CD4-positive, alpha-beta T cell treated with Interferon gamma for 1 hour (primary cell): Measurements from ENCODE around the gene FYB2.

Experiments
- DNase-seq: peaks from one replicate; pipeline ENCODE4 v3.0.0-alpha.2; 2020

FYB2 gene

GRCh38 chr1:56819387-56819899, at the start of gene FYB2:
Gene FYB2 (minus strand): TSS chr1:56819404. CDS start chr1:56819290, 114 bp downstream.
- no peak for DNase-seq

DNA sequence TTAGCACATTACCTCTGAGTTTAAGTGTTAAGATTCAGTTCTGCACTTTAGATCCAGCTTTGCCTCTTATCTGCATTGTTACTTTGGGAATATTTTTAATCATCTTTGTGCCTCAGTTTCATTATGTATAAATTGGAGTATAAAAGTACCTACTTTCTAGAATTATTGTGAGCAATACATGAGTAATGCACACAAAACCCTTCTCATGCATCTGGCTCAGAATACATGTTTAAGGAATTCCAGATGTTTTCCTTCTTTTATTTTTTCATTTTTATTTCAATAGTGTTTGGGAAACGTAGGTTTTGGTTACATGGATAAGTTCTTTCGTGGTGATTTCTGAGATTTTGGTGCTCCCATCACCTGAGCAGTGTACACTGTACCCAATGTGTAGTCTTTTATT, 49.6 kb upstream of the FYB2 start:
- no peak for DNase-seq

- DNase-seq: no peak
Measured at GRCh38 chr1:56867491-56867890, 48.3 kb upstream of the FYB2 start.

GRCh38 chr1:56866656-56867055, 47.5 kb upstream of the FYB2 start:
- DNase-seq: no peak

GRCh38 chr1:56864430-56864829, 45.2 kb upstream of the FYB2 start:
- no peak for DNase-seq

- DNase-seq: no peak
Measured at GRCh38 chr1:56863265-56863992, 44.2 kb upstream of the FYB2 start.

DNA sequence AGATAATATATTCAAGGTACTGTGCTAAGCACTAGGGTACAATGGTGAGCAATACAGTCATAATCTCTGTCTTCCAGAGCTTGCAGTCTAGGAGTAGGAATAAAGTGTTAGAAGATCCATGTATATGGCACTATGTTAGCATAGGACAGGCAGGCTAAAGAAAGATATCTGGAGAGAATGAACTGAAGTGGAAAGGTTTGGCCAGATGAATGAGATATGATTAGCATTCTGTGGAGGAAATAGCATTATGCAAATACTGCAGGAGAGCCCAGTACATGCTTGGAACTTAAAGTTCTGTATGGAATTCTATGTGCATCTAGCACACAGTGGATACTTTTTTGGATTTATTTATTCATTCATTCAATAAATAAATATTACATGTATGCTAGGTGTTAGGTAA, 40.1 kb upstream of the FYB2 start:
- DNase-seq: no peak

GRCh38 chr1:56856186-56856585, 37.0 kb upstream of the FYB2 start:
- no peak for DNase-seq

DNA sequence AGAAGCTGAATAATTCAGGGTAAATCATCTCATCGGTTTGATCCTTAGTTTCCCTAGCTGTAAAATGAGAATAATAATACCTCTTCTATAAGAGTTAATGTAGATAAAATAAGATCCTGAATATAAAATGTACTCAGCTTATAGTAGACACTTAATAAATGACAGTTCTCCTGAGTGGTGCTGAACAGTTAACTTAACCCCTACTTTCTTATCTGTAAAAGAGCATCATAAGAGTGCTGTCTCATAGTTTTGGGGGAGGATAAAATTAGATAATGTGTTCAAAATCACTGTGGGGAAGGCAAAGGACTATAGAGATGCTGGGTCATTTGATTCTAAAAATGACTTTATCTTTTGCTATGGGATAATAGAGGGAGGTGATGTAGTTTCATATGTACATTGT, 36.0 kb upstream of the FYB2 start:
- no peak for DNase-seq

- no peak for DNase-seq
Measured at GRCh38 chr1:56854521-56855099, 35.4 kb upstream of the FYB2 start, which contains the start of gene C8A. Gene C8A (plus strand): TSS chr1:56854797. CDS start chr1:56854902, 105 bp downstream.

DNA sequence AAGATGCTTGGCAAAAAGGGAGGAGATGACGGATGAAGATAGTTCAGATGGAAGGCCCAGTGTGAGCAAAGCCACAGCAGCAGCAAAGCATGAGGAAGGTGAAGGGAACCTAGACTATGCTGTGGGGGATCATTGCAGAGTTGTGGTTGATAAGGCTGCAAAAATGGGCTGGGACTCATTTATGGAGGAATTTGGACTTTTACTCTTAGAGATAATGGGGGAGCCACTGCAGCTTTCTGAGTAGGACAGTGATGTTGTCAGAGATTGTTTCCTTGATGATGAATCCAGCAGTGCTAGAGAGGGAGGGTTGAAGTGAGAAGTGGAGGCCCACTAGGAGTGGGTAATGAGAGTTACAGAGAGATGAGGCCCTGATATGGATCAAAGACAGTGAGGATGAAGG, 33.3 kb upstream of the FYB2 start:
- no peak for DNase-seq

DNA sequence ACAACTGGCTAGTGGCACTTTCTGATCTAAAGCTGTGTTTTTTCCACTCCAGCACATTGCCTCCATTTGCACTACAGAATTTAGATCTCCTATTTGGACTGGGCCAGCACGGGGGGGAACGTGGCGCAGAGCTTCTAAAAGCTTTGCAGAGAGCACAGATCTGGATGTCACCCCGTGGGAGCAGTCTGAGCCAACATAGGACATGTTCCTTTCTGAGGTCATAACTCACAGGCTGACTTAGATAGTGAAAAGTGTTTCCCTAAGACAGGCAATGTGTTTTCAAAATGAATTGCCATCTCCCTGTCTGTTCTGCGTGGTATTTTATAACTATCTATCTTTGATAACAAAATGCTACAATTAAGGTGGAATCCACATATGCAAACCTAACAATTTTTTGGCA, 31.7 kb upstream of the FYB2 start:
- DNase-seq: no peak

DNA sequence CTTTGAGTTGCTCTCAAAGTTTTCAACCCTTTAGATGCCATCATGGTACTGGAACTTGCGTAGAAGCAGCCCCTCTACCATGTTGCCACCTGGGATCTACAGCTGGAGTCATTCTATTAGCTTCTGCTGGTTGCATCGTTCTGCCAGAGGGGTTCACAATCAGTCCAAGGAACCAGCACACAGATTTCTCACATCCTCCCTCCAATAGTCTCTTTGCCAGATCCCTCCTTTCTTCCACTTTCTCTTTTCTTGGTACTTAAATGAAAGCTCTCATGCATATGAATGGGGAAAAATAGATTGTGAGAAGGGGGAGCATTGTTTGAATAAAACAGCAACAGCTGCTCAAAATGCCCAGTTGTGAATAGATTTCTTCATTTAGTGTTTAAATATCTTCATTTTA, 31.2 kb upstream of the FYB2 start:
- DNase-seq: no peak

DNA sequence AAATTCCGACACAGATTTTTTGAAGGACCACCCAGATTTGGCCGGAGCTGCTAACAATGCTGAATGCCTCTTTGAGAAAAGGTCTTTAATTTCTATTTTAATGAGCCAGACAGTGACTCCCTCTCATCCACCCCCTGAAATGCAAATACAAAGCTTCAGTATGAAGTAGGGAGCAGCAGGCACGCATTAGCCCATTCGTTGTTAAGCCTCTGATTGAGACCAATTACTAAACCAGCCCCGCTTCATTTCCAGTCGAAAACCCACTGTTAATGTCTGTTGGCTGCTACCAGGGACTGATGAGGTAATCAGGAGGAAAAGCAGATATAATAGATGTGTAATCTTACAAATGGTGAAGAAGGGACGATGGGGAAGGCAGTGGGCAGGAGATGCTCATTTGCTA, 30.5 kb upstream of the FYB2 start:
- no peak for DNase-seq

DNA sequence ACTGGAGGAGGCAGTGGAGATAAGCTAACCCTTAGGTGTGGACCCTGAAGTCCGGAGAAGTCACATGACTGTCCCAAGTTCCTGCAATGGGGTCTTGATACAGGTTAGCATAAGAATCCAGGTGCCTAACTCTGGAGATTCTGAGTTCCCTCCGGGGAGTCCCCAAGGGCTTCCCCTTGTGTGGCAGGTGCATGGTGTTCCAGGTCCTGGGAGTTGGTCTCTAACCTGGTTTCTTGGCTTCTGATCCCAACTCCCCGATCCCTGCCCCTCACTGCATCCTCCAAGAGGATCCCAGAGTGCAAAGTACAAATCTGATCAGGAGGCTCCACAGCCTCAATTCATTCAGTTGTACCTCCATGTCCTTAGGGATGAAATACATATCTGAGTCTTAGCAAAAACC, 26.1 kb upstream of the FYB2 start:
- DNase-seq: no peak

GRCh38 chr1:56844545-56845136, 25.4 kb upstream of the FYB2 start:
- DNase-seq: no peak

GRCh38 chr1:56843544-56843943, 24.3 kb upstream of the FYB2 start:
- no peak for DNase-seq

DNA sequence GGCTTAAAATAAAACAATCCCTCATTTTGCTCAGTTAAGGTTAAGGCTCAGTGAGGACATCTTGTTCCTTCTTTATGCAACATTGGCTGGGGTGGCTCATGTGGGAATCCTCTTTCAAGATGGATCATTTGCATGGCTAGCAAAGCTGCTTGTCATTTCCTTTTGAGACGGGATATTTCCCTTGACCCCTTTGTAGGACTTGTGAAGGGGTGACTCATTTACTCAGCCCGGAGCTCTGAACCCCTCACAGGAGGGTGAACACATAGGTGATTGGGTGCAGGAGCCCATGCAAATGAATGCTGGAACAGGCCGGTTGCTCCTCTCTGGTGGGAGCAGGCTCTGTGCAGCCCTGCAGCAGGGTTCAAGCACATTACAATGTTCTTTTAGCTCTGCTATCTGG, 19.6 kb upstream of the FYB2 start:
- no peak for DNase-seq

DNA sequence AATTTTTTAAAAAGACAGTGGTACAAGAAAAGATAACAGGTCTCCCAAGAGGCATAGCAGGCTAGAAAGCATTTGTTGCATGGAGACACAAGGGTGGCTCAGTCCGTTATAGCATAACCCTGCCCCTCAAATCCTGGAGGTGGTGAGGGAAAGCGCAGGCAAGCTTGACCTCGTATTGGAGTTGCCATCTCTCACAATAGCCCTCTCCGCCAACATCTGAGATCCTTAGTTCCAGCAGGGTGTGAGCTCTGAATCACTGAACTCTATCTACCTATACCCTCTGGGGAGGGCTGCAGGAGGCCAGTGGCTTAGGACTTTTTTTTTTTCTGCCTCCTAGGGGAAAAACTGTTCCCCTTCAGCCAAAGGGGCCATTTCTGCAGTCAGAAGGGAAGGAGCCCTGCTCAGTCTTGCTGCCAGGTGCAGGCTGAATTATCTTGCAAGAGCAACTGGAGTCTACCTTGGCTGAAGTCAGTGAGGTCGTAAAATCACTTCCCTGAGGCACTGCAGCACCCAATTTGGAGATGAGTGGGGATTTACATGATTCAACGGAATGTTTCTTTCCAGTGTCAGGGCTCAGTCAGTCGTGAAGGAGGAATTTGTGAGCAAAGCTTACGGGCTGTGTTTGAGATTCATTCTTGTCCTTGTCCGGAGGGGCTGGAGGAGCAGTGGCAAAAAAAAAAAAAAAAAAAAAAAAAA, 18.2 kb upstream of the FYB2 start:
- no peak for DNase-seq

GRCh38 chr1:56836359-56836758, 17.2 kb upstream of the FYB2 start:
- no peak for DNase-seq

DNA sequence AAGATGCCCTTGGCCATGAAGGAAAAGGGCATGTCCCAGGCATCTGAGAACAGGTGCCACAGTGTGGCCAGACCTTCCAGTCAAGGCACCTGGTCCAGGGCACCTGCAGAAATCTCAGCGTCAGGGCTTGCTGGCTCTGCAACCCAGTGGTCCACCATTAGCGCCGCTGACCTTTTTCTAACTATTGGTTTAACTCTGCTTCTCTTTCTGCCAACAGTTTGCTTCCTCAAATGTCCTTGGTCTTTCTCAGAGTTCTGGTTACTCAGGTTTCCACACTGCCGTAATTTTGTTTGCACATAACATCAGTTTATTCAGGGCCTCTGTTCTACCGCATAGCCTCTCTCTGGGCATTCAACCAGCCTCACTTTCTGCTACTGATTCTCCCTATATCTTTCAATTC, 16.5 kb upstream of the FYB2 start:
- DNase-seq: no peak

DNA sequence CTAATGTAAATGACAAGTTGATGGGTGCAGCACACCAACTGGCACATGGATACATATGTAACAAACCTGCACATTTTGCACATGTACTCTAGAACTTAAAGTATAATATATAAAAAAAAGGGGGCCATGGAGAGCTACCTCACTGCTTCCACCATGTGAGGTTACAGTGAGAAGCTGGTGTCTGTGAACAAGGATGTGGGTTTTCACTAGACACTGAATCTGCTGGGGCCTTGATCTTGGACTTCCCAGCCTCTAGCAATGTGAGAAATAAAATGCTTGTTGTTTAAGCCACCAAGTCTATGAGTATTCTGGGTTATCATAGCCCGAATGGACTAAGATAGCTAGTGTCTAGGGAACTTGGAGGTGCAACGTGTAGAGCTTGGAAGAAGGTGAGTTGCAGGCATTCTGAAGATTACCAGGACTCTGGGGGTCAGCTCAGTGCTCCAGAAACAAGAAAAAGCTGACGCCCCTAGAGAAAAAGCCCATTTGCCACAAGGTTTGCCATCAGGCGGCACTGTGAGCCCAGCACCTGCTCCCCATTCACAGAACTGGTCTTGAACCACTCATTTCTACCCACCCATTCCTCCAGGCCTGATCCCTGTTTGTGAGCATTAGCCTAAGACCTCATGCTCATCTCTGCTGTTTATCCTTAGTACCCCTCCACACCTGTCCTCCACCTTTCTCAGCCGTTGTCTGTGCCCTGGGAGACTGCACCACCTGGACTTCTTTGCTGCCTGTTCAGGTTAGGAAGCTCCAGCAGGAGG, 15.1 kb upstream of the FYB2 start:
- DNase-seq: no peak

DNA sequence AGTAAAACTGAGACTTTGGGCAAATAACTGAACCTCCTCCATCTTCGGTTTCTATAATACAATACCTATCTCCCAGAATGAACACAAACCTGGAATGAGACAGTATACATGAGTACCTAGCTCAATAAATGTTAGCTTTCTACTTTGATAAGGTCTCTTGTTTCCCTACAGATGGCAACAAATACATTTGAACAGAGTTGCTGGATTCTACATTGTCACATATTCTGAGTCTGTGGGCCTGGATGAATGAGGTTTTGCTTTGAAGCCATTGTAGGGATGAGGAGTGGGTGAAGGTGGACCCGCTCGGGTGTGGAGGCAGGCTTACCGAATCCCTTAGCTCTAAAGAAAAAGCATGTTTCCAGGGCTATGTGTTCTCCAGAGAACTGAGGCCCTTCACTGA, 13.9 kb upstream of the FYB2 start:
- no peak for DNase-seq
